ENCODE results near the gene CEP72.
"Not testable (repeated sequence)": the region's sequence is repeated elsewhere in the genome, so short reads cannot be mapped to it uniquely, and the experiment has no call there.

The CEP72 gene

GRCh38 chr5:618450-618849, 6.3 kb downstream of the CEP72 start:
- DNase-seq, result no peak
- no peak for ATAC-seq

- DNase-seq (no peak), ATAC-seq (no peak)
Measured at GRCh38 chr5:619444-619843, 7.3 kb downstream of the CEP72 start.

GRCh38 chr5:620152-620551, 8.0 kb downstream of the CEP72 start:
- no peak for DNase-seq
- no peak for ATAC-seq

- no peak for ATAC-seq
- no peak for DNase-seq
Measured at GRCh38 chr5:620586-621180, 8.5 kb downstream of the CEP72 start.

GRCh38 chr5:621341-621761, 9.2 kb downstream of the CEP72 start:
- ATAC-seq (no peak), DNase-seq (no peak)

- ATAC-seq, result no peak
- DNase-seq, result no peak
Measured at GRCh38 chr5:622359-622758, 10.2 kb downstream of the CEP72 start.

- DNase-seq (no peak), ATAC-seq (no peak)
Measured at GRCh38 chr5:622946-623522, 10.9 kb downstream of the CEP72 start.

GRCh38 chr5:623531-623930, 11.4 kb downstream of the CEP72 start:
- DNase-seq (no peak), ATAC-seq (no peak)

- no peak for ATAC-seq
Measured at GRCh38 chr5:624118-624950, 12.2 kb downstream of the CEP72 start.

GRCh38 chr5:624951-625230, 12.8 kb downstream of the CEP72 start:
- ATAC-seq (no peak), DNase-seq (no peak)

More at GRCh38 chr5:624118-624950, 12.2 kb downstream of the CEP72 start:
- no peak for DNase-seq

- ATAC-seq (no peak), DNase-seq (no peak)
Measured at GRCh38 chr5:625516-625915, 13.4 kb downstream of the CEP72 start.

- ATAC-seq (no peak), DNase-seq (no peak)
Measured at GRCh38 chr5:626850-627249, 14.7 kb downstream of the CEP72 start.

GRCh38 chr5:627840-628239, 15.7 kb downstream of the CEP72 start:
- no peak for ATAC-seq
- no peak for DNase-seq

GRCh38 chr5:628351-629205, 16.4 kb downstream of the CEP72 start:
- DNase-seq, ATAC-seq: not testable (repeated sequence)

GRCh38 chr5:633501-633955, 21.4 kb downstream of the CEP72 start:
- ATAC-seq, result no peak
- DNase-seq, result no peak

GRCh38 chr5:634191-634590, 22.1 kb downstream of the CEP72 start:
- DNase-seq (no peak), ATAC-seq (no peak)

GRCh38 chr5:635306-636055, 23.3 kb downstream of the CEP72 start:
- ATAC-seq, result no peak
- DNase-seq, result no peak

GRCh38 chr5:636951-637350, 24.8 kb downstream of the CEP72 start:
- DNase-seq, result no peak
- no peak for ATAC-seq

GRCh38 chr5:637581-638450, 25.7 kb downstream of the CEP72 start:
- ATAC-seq (no peak), DNase-seq (no peak)

GRCh38 chr5:638501-639252, 26.5 kb downstream of the CEP72 start:
- no peak for DNase-seq
- no peak for ATAC-seq
